PC-9 (cell line): ENCODE data around the gene SETMAR.

Source experiments
- EZH2 ChIP-seq: fragments of 200-600 bp; sonication (generic); IDR thresholded peaks from 2 replicates; pipeline ENCODE4 v1.8.0; 2017; ENCODE audit warnings: antibody characterized with exemption, low read depth
- TF ChIP-seq, protein P1 (sequence below): fragments of 200-600 bp; sonication (generic); conservative IDR thresholded peaks from 2 replicates; pipeline ENCODE4 v1.6.1; 2017; ENCODE audit warnings: mixed run types, antibody characterized with exemption, mild to moderate bottlenecking, moderate library complexity

DNA sequence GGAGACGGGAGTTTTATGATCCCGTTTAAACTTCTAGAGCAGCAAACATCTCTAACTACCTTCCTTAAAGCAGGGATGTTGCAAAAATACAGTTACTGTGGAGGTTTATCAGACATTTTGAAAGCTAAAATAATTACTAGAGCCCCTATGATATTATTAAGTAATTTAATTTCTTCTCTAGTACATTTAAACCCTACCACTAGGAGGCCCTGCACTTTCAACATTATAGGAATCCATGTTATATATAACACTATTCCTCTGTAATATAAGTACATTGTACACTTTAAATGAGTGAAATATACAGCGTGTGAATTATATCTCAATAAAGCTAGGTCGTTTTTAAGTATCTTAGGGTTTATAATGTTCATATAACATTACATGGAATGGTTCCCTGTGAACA is 11.5 kb downstream of the SETMAR start:
- TF ChIP-seq, protein P1, sequence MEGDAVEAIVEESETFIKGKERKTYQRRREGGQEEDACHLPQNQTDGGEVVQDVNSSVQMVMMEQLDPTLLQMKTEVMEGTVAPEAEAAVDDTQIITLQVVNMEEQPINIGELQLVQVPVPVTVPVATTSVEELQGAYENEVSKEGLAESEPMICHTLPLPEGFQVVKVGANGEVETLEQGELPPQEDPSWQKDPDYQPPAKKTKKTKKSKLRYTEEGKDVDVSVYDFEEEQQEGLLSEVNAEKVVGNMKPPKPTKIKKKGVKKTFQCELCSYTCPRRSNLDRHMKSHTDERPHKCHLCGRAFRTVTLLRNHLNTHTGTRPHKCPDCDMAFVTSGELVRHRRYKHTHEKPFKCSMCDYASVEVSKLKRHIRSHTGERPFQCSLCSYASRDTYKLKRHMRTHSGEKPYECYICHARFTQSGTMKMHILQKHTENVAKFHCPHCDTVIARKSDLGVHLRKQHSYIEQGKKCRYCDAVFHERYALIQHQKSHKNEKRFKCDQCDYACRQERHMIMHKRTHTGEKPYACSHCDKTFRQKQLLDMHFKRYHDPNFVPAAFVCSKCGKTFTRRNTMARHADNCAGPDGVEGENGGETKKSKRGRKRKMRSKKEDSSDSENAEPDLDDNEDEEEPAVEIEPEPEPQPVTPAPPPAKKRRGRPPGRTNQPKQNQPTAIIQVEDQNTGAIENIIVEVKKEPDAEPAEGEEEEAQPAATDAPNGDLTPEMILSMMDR = peak; percentile 55
- no peak for TF ChIP-seq EZH2
